K562 (cell line): ENCODE data around the gene POU3F3.

Source experiments
- BACH1 ChIP-seq: fragments of 200-800 bp; sonication (Bioruptor generic); IDR thresholded peaks from 2 replicates; pipeline ENCODE4 v1.6.1; 2016; ENCODE audit warnings: missing genetic modification characterization, missing compliant biosample characterization
- MAFF ChIP-seq: IDR thresholded peaks from 2 replicates; pipeline ENCODE4 v1.6.1; 2012; ENCODE audit warnings: low read length, improper control_type of control experiment
- POLR2A ChIP-seq: fragments of 450-650 bp; conservative IDR thresholded peaks from 2 replicates; pipeline ENCODE4 v1.6.1; 2016
- XRCC4 ChIP-seq: IDR thresholded peaks from one replicate; pipeline ENCODE4 v1.6.1; 2011; ENCODE audit not compliant: insufficient read depth, insufficient read length; ENCODE audit errors: extremely low read depth
- ZBED1 ChIP-seq: IDR thresholded peaks from 2 replicates; pipeline ENCODE4 v1.6.1; 2014
- TF ChIP-seq, protein P1 (sequence below), 3 experiments: fragments of 200-800 bp in 1 of 3; sonication (Bioruptor generic) in 1 of 3; sonication (generic) in 1 of 3; formaldehyde crosslinking in 1 of 3; IDR thresholded peaks; 2 replicates each; pipeline versions ENCODE4 v1.6.1 to v1.8.0; 2016 to 2022; ENCODE audit warnings: mild to moderate bottlenecking in 2 of 3, missing compliant biosample characterization in 2 of 3, missing genetic modification characterization in 2 of 3, missing genetic modification reagents in 1 of 3
- TF ChIP-seq, protein P2 (sequence below), 3 experiments: IDR thresholded peaks in 2 of 3; conservative IDR thresholded peaks in 1 of 3; 2 replicates each; pipeline ENCODE4 v1.5.1; 2011 to 2012; ENCODE audit warnings: low read length in 3 of 3, mild to moderate bottlenecking in 3 of 3, control low read depth in 2 of 3, improper control_type of control experiment in 1 of 3, inconsistent platforms in 1 of 3, low read depth in 1 of 3, mixed read lengths in 1 of 3, moderate library complexity in 1 of 3; ENCODE audit not compliant: insufficient read depth in 2 of 3

DNA sequence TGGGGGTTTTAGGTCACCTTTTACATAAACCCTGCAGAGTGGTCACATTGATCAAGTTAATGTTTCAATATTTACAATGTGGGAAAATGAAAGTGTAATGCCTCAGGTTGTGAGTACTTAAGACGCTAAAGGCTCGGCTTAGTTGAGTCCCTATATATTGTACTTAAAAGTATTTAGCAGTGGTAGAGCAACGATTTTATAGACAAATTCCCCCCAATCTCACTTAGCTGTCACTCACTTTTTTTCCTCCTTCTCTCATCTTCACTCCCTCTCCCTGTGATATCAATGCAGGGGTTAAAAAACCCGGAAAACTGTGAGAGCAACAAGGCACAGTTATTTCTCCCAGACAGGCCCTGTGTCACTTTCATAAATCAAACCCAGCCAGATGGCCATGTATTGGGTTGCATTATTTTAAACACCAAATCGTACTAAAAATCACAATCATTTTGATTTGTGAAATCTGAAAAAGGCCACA lies 5.4 kb downstream of the POU3F3 start:
- no peak for TF ChIP-seq MAFF
- TF ChIP-seq, protein P1, sequence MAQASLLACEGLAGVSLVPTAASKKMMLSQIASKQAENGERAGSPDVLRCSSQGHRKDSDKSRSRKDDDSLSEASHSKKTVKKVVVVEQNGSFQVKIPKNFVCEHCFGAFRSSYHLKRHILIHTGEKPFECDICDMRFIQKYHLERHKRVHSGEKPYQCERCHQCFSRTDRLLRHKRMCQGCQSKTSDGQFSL (CRISPR knock-in tag; IDR thresholded peaks at IDR 0.05), result no peak
- TF ChIP-seq, protein P1 (tag; IDR thresholded peaks at IDR 0.05), result no peak
- TF ChIP-seq, protein P2, sequence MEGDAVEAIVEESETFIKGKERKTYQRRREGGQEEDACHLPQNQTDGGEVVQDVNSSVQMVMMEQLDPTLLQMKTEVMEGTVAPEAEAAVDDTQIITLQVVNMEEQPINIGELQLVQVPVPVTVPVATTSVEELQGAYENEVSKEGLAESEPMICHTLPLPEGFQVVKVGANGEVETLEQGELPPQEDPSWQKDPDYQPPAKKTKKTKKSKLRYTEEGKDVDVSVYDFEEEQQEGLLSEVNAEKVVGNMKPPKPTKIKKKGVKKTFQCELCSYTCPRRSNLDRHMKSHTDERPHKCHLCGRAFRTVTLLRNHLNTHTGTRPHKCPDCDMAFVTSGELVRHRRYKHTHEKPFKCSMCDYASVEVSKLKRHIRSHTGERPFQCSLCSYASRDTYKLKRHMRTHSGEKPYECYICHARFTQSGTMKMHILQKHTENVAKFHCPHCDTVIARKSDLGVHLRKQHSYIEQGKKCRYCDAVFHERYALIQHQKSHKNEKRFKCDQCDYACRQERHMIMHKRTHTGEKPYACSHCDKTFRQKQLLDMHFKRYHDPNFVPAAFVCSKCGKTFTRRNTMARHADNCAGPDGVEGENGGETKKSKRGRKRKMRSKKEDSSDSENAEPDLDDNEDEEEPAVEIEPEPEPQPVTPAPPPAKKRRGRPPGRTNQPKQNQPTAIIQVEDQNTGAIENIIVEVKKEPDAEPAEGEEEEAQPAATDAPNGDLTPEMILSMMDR (IDR thresholded peaks at IDR 0.05 in 2 of 3, conservative IDR thresholded peaks at IDR 0.05 in 1 of 3; ENCODE audit: insufficient read depth in 2 of 3, low read depth in 1 of 3, low read length in 3 of 3), result no peak
- no peak for TF ChIP-seq BACH1
- TF ChIP-seq ZBED1, result no peak
- no peak for TF ChIP-seq XRCC4
- no peak for TF ChIP-seq POLR2A
